ENCODE measurements around the gene SLC25A34.
A peak's percentile ranks its signal among the peaks of the same experiment; 100 is the strongest.

SLC25A34 gene

GRCh38 chr1:15714406-15715136 is 21.5 kb upstream of the SLC25A34 start:
- no peaks in the 10 kb centered on the region for H3K79me1 ChIP-seq (ENCODE audit: low read length)
- H3K4me2 ChIP-seq (ENCODE audit: low read length): no peak overlapping the region
- H3K9ac ChIP-seq (ENCODE audit: low read length): no peak overlapping the region
- no peak overlapping the region for H2AFZ ChIP-seq (ENCODE audit: insufficient read depth, low read length, poor library complexity)
- DNase-seq: no peak
- peaks cover 0 to 2% of the 10 kb centered on the region in 2 experiments for H3K4me1 ChIP-seq (ENCODE audit: control insufficient read depth in 1 of 2, insufficient read depth in 2 of 2, low read length in 2 of 2)
- no peak overlapping the region for H3K27ac ChIP-seq (ENCODE audit: low read depth, low read length)
- H2BK5ac ChIP-seq (ENCODE audit: low read depth, low read length, poor library complexity): no peak overlapping the region
- H3K18ac ChIP-seq (ENCODE audit: low read length): peak overlapping the region; percentile 52
- WGBS (ENCODE audit: extremely low coverage, insufficient coverage, insufficient read length): no CpG with 5 or more reads among the region's 4 CpGs
- H3K14ac ChIP-seq (ENCODE audit: low read length): no peak overlapping the region
- peaks cover 24 to 32% of the 10 kb centered on the region in 2 experiments for H3K36me3 ChIP-seq (ENCODE audit: control insufficient read depth in 1 of 2, insufficient read depth in 2 of 2, low read length in 2 of 2)
- no peaks in the 10 kb centered on the region for H3K9me3 ChIP-seq (ENCODE audit: insufficient read depth, low read depth, low read length)
- no peak overlapping the region for H4K8ac ChIP-seq (ENCODE audit: low read depth, low read length)
- no peak overlapping the region for H3K4ac ChIP-seq (ENCODE audit: low read depth, low read length)
- H3K27me3 ChIP-seq (ENCODE audit: insufficient read depth, low read length): no peaks in the 10 kb centered on the region
- H2BK120ac ChIP-seq (ENCODE audit: insufficient read depth, low read length, poor library complexity): no peak overlapping the region
- H4K12ac ChIP-seq (ENCODE audit: low read depth, low read length): no peak overlapping the region
- H3K4me3 ChIP-seq (ENCODE audit: low read depth, low read length): no peak overlapping the region
- no peak overlapping the region for H4K91ac ChIP-seq (ENCODE audit: low read depth, low read length)
- no peak overlapping the region for H2BK12ac ChIP-seq (ENCODE audit: low read length)
- H3K79me2 ChIP-seq (ENCODE audit: control insufficient read depth, insufficient read depth, low read length, poor library complexity): no peaks in the 10 kb centered on the region
- H3K23ac ChIP-seq (ENCODE audit: low read length): no peak overlapping the region
- H2AK5ac ChIP-seq (ENCODE audit: low read length): no peak overlapping the region

DNA sequence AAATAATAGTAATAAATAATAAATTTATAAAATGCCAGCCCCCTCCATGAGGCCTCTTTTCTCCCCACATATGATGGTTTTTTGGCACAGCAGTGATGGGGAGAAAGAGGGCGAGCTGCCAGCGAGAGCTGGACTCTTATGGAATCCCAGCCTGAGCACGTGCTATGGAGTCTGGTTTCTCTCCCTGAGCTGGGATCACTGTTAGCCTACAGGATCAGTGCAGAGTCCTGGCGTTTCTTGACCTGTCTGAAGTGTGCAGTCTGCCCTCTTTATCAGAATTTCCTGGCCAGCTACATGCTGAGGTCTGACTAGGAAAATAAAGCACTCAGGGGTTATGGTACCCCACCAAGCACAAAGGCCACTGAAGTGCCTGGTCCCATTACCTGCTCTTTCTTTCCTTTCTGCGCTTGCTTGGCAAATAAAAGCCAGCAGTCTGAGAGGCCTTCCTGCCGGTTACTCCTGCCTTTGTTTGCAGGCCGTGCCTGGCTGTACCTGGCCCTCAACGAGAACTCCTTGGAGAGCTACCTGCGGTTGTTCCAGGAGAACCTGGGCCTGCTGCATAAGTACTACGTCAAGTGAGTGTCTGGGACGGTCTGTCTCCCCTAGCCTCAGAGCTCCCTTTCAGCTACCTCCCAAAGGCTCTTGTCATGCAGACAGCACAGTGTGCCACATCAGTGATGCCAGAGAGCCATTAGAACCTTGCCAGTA is 18.5 kb upstream of the SLC25A34 start:
- no peak overlapping the region for H3K27ac ChIP-seq (ENCODE audit: low read depth, low read length)
- H3K4ac ChIP-seq (ENCODE audit: low read depth, low read length): no peak overlapping the region
- H3K4me3 ChIP-seq (ENCODE audit: low read depth, low read length): peak overlapping the region; percentile 18
- H3K18ac ChIP-seq (ENCODE audit: low read length): no peak overlapping the region
- H2BK12ac ChIP-seq (ENCODE audit: low read length): no peak overlapping the region
- peaks cover 32 to 45% of the 10 kb centered on the region in 2 experiments for H3K36me3 ChIP-seq (ENCODE audit: control insufficient read depth in 1 of 2, insufficient read depth in 2 of 2, low read length in 2 of 2)
- no peak overlapping the region for H2AFZ ChIP-seq (ENCODE audit: insufficient read depth, low read length, poor library complexity)
- no peak overlapping the region for H2AK5ac ChIP-seq (ENCODE audit: low read length)
- H2BK5ac ChIP-seq (ENCODE audit: low read depth, low read length, poor library complexity): no peak overlapping the region
- H3K4me2 ChIP-seq (ENCODE audit: low read length): no peak overlapping the region
- no peaks in the 10 kb centered on the region for H3K27me3 ChIP-seq (ENCODE audit: insufficient read depth, low read length)
- H4K8ac ChIP-seq (ENCODE audit: low read depth, low read length): no peak overlapping the region
- WGBS (ENCODE audit: extremely low coverage, insufficient coverage, insufficient read length): no CpG with 5 or more reads among the region's 11 CpGs
- peaks cover 2% of the 10 kb centered on the region for H3K79me1 ChIP-seq (ENCODE audit: low read length)
- no peak overlapping the region for H3K9ac ChIP-seq (ENCODE audit: low read length)
- no peaks in the 10 kb centered on the region for H3K9me3 ChIP-seq (ENCODE audit: insufficient read depth, low read depth, low read length)
- H3K4me1 ChIP-seq (ENCODE audit: control insufficient read depth in 1 of 2, insufficient read depth in 2 of 2, low read length in 2 of 2): peaks cover 8 to 17% of the 10 kb centered on the region in 2 experiments
- H2BK120ac ChIP-seq (ENCODE audit: insufficient read depth, low read length, poor library complexity): no peak overlapping the region
- no peak overlapping the region for H3K23ac ChIP-seq (ENCODE audit: low read length)
- no peak for DNase-seq
- no peaks in the 10 kb centered on the region for H3K79me2 ChIP-seq (ENCODE audit: control insufficient read depth, insufficient read depth, low read length, poor library complexity)
- no peak overlapping the region for H3K14ac ChIP-seq (ENCODE audit: low read length)
- H4K91ac ChIP-seq (ENCODE audit: low read depth, low read length): no peak overlapping the region
- H4K12ac ChIP-seq (ENCODE audit: low read depth, low read length): no peak overlapping the region

DNA sequence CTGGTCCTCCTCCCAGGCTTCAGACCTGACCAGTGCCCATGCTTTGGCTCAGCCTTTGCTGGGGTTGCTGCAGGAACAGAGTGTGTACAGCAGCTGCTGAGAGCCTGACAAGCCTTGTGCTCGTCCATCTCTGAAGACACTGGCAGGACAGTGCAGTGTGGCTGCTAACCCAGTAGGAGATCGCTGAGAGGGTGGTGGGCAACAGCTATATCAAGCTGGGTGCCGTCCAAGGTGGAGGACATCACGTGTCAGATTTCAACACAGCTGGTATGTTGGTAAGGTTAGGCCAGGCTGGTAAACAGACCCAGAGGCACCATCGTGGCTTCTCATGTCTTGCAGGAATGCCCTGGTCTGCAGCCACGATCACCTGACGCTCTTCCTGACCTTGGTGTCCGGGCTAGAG is 17.9 kb upstream of the SLC25A34 start:
- peaks cover 2% of the 10 kb centered on the region for H3K79me1 ChIP-seq (ENCODE audit: low read length)
- no peak overlapping the region for H3K23ac ChIP-seq (ENCODE audit: low read length)
- no peak for DNase-seq
- no peak overlapping the region for H3K4ac ChIP-seq (ENCODE audit: low read depth, low read length)
- no peak overlapping the region for H2BK12ac ChIP-seq (ENCODE audit: low read length)
- H4K12ac ChIP-seq (ENCODE audit: low read depth, low read length): no peak overlapping the region
- no peak overlapping the region for H2BK5ac ChIP-seq (ENCODE audit: low read depth, low read length, poor library complexity)
- no peak overlapping the region for H3K27ac ChIP-seq (ENCODE audit: low read depth, low read length)
- H3K4me2 ChIP-seq (ENCODE audit: low read length): no peak overlapping the region
- peaks cover 32 to 45% of the 10 kb centered on the region in 2 experiments for H3K36me3 ChIP-seq (ENCODE audit: control insufficient read depth in 1 of 2, insufficient read depth in 2 of 2, low read length in 2 of 2)
- no peak overlapping the region for H4K91ac ChIP-seq (ENCODE audit: low read depth, low read length)
- no peaks in the 10 kb centered on the region for H3K79me2 ChIP-seq (ENCODE audit: control insufficient read depth, insufficient read depth, low read length, poor library complexity)
- no CpG with 5 or more reads among the region's 8 CpGs for WGBS (ENCODE audit: extremely low coverage, insufficient coverage, insufficient read length)
- H4K8ac ChIP-seq (ENCODE audit: low read depth, low read length): no peak overlapping the region
- peaks cover 11 to 23% of the 10 kb centered on the region in 2 experiments for H3K4me1 ChIP-seq (ENCODE audit: control insufficient read depth in 1 of 2, insufficient read depth in 2 of 2, low read length in 2 of 2)
- H3K4me3 ChIP-seq (ENCODE audit: low read depth, low read length): peak overlapping the region; percentile 18
- H2AFZ ChIP-seq (ENCODE audit: insufficient read depth, low read length, poor library complexity): no peak overlapping the region
- no peak overlapping the region for H2BK120ac ChIP-seq (ENCODE audit: insufficient read depth, low read length, poor library complexity)
- no peak overlapping the region for H2AK5ac ChIP-seq (ENCODE audit: low read length)
- H3K18ac ChIP-seq (ENCODE audit: low read length): no peak overlapping the region
- H3K9ac ChIP-seq (ENCODE audit: low read length): no peak overlapping the region
- H3K14ac ChIP-seq (ENCODE audit: low read length): no peak overlapping the region
- no peaks in the 10 kb centered on the region for H3K27me3 ChIP-seq (ENCODE audit: insufficient read depth, low read length)
- H3K9me3 ChIP-seq (ENCODE audit: insufficient read depth, low read depth, low read length): no peaks in the 10 kb centered on the region

- DNase-seq: peak; percentile 85 to 89
- no peaks in the 10 kb centered on the region for H3K79me2 ChIP-seq (ENCODE audit: control insufficient read depth, insufficient read depth, low read length, poor library complexity)
- no peak overlapping the region for H2BK12ac ChIP-seq (ENCODE audit: low read length)
- no peak overlapping the region for H3K4me2 ChIP-seq (ENCODE audit: low read length)
- no peak overlapping the region for H4K91ac ChIP-seq (ENCODE audit: low read depth, low read length)
- WGBS (ENCODE audit: extremely low coverage, insufficient coverage, insufficient read length): no CpG with 5 or more reads among the region's 12 CpGs
- H3K9ac ChIP-seq (ENCODE audit: low read length): no peak overlapping the region
- H3K4me1 ChIP-seq (ENCODE audit: control insufficient read depth in 1 of 2, insufficient read depth in 2 of 2, low read length in 2 of 2): peaks cover 17 to 32% of the 10 kb centered on the region in 2 experiments
- H3K79me1 ChIP-seq (ENCODE audit: low read length): peaks cover 2% of the 10 kb centered on the region
- H2AFZ ChIP-seq (ENCODE audit: insufficient read depth, low read length, poor library complexity): no peak overlapping the region
- peaks cover 32 to 45% of the 10 kb centered on the region in 2 experiments for H3K36me3 ChIP-seq (ENCODE audit: control insufficient read depth in 1 of 2, insufficient read depth in 2 of 2, low read length in 2 of 2)
- peak overlapping the region; percentile 0 for H3K27ac ChIP-seq (ENCODE audit: low read depth, low read length)
- H3K27me3 ChIP-seq (ENCODE audit: insufficient read depth, low read length): no peaks in the 10 kb centered on the region
- no peak overlapping the region for H4K8ac ChIP-seq (ENCODE audit: low read depth, low read length)
- H2BK120ac ChIP-seq (ENCODE audit: insufficient read depth, low read length, poor library complexity): no peak overlapping the region
- no peak overlapping the region for H3K4me3 ChIP-seq (ENCODE audit: low read depth, low read length)
- H3K4ac ChIP-seq (ENCODE audit: low read depth, low read length): no peak overlapping the region
- H3K23ac ChIP-seq (ENCODE audit: low read length): no peak overlapping the region
- H3K14ac ChIP-seq (ENCODE audit: low read length): no peak overlapping the region
- no peak overlapping the region for H3K18ac ChIP-seq (ENCODE audit: low read length)
- H4K12ac ChIP-seq (ENCODE audit: low read depth, low read length): no peak overlapping the region
- no peak overlapping the region for H2BK5ac ChIP-seq (ENCODE audit: low read depth, low read length, poor library complexity)
- no peak overlapping the region for H2AK5ac ChIP-seq (ENCODE audit: low read length)
- no peaks in the 10 kb centered on the region for H3K9me3 ChIP-seq (ENCODE audit: insufficient read depth, low read depth, low read length)
These were observed 16.5 kb upstream of the SLC25A34 start for GRCh38 chr1:15719381-15720120.
